GM12873 (cell line): ENCODE measurements around the gene PCNX2.

ENCODE experiments used
- TF ChIP-seq, protein P1 (sequence below): IDR thresholded peaks from 2 replicates; pipeline ENCODE4 v1.5.1; 2012; ENCODE audit warnings: low read depth, mild to moderate bottlenecking, moderate library complexity, low read length, control low read depth; ENCODE audit not compliant: insufficient read depth; ENCODE audit errors: missing control alignments

The PCNX2 gene

DNA sequence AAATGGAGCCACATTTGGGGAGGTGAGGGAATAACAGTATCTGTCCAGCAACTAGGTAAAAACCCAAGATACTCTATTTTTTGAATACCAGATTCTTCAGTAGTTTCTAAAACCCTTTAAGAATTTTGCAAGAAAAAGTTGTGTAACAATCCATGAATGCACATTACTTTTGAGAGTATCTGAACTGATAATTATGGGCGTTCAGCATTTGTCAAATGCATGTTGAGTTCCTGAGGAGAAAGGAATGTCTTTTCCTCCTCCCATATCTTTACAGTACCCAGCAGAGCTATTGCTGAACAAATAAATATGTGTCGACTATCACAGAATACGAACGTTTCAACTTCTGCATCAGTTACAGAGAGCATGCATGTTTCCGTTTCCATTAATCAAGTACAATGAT lies 104.5 kb downstream of the PCNX2 start:
- TF ChIP-seq, protein P1, sequence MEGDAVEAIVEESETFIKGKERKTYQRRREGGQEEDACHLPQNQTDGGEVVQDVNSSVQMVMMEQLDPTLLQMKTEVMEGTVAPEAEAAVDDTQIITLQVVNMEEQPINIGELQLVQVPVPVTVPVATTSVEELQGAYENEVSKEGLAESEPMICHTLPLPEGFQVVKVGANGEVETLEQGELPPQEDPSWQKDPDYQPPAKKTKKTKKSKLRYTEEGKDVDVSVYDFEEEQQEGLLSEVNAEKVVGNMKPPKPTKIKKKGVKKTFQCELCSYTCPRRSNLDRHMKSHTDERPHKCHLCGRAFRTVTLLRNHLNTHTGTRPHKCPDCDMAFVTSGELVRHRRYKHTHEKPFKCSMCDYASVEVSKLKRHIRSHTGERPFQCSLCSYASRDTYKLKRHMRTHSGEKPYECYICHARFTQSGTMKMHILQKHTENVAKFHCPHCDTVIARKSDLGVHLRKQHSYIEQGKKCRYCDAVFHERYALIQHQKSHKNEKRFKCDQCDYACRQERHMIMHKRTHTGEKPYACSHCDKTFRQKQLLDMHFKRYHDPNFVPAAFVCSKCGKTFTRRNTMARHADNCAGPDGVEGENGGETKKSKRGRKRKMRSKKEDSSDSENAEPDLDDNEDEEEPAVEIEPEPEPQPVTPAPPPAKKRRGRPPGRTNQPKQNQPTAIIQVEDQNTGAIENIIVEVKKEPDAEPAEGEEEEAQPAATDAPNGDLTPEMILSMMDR = no peak

DNA sequence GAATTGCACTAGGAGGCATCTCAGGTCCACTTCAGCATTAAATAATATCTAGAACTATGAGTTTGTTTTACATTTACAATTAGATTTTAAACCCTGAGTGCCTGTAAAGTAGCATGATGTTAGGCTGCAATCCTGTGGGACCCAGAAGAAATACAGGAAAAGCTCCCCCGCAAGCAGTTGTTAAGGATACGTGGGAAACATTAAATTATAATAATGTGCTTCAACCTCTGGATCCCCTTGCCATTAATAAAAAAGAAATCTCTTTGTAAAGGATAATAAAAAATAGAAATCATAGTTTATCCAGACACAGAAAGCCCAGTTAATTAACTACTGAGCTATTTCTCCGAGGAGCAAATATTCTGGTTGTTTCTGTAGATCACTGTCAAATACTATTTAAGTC lies 106.0 kb downstream of the PCNX2 start:
- TF ChIP-seq, protein P1 = no peak

DNA sequence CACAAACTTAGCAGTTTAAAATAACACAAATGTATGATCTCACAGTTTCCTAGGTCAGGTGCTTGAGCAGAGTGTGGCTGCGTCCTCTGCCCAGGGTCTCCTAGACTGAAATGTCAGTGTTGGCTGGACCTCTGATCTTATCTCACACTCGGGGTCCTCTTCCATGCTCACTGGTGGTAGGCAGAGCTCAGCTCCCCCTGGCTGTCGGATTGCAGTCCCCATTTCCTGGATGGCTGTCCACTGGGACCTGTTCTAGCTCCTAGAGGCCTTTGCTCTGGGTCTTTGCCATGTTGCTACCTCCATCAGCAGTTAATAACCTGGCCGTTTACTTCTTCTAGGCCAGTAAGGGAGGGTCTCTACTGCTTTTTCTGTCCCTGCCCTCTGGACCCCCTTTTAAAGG lies 107.5 kb downstream of the PCNX2 start:
- TF ChIP-seq, protein P1 = no peak

DNA sequence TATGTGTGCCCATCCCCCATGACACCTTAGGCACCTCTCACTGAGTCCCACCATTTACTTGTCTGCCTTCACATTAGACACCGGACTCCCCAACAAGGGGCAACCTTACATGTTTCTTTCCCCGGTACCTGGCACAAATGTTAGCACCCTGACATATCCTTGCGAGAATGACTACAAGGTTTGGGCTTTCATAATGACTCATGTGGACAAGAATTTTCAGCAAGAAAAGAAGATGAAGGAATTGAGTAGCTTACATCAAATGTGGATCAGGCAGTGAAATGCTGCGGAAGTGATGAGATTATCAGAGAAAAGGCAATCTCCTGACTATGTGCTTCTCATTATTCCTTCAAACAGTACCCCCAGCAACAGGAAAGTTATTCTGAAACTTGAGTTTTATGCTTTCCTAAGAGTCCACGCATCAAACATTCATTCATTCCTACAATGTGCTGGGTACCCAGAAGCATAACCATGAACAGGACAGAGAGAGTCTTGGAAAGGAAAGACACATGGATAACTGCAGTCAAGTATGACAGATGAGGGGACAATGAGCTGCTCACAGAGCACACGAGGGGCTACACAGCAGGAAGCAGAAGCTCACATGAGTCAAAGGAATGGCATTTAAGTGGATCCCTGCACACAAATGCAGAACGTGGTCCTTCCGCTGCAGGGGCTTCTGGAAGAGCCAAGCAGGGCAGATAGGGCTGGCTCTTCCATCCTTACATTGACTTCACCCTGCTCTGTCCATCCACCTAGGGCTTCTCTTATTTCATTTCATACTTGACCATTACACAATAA lies 112.1 kb downstream of the PCNX2 start:
- TF ChIP-seq, protein P1 = no peak

DNA sequence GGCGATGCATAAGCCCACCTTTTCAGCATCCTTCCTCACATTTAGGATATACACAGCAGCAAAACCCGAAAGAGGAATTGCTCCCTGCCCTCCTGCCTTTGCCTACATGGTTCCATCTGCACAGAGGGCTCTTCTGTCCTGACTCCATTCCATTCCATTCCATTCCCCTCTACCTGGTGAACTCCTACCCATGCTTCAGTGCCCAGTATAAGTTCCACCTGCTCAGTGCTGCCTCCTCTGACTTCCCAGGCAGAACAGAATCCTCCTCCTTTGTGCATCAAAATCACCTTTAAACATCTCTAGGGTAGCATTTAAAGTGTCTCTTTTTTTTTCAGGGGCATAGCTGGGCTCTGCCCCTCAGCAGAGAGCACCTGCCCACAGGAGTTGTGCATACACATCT lies 112.9 kb downstream of the PCNX2 start:
- TF ChIP-seq, protein P1 = no peak

DNA sequence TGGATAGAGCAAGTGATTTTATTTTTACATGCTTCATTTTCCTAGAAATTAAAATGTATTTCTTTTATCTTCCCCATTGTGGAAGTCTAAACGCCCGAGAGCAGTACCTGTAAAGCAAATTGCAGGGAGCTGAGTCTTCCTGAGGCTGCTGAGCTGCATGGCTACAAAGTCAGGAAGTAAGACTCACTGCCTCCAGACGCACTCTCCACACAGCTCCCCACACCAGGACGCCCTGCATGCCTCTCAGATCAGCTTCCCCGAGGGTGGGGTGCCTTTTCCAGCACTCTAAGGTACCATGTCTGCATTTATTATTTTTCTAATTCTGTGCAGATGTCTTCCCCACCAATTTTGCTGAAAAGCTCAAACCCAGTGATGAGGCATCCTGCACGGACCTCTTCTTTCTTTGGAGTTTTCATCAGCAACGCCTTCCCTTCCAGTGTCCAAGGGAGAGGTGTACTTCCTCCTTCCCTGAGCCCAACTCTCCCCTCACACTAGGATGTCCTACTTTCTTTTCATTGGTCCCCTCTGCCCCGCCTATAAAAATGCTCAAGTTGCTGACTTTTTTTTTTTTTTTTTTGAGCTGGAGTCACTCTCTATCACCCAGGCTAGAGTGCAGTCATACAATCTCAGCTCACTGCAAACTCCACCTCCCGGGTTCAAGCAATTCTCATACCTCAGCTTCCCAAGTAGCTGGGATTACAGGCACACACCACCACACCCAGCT lies 114.7 kb downstream of the PCNX2 start:
- TF ChIP-seq, protein P1 = no peak

DNA sequence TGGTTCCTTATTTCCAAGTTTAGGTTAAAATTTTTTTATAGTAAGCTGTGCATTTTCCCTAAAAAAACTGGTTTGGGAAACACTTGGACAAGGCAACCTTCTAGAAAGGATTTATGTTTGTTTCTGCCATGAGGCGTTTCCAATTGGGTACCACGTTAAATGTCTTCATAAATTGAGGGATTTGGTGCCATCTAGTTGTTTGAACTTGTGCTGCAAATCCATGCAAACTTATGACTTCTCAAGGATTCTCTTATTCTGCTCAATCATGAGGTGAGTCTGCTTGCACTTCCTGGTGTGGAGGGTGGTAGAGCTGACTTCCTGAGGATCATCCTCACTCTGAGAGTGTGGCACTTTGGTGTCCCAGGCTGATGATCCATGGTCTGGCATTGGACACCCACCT lies 123.3 kb downstream of the PCNX2 start:
- TF ChIP-seq, protein P1 = peak; percentile 6
